ES-I3 (cell line): ENCODE results near the gene ZSCAN23.
A peak's percentile ranks its signal among the peaks of the same experiment; 100 is the strongest.
"Not testable (repeated sequence)": the region's sequence is repeated elsewhere in the genome, so short reads cannot be mapped to it uniquely, and the experiment has no call there.

Source experiments
- H3K36me3 ChIP-seq: 2 replicates; pipeline ENCODE4 v1.6.1; 2013; ENCODE audit warnings: mild to moderate bottlenecking, low read length, control low read depth, moderate library complexity; ENCODE audit not compliant: insufficient read depth
- H3K4me1 ChIP-seq: 2 replicates; pipeline ENCODE4 v1.6.1; 2013; ENCODE audit warnings: mild to moderate bottlenecking, control low read depth, low read length; ENCODE audit not compliant: insufficient read depth
- H3K9ac ChIP-seq: 2 replicates; pipeline ENCODE4 v1.6.1; 2013; ENCODE audit warnings: low read depth, mild to moderate bottlenecking, low read length, moderate library complexity
- H3K9me3 ChIP-seq: 2 replicates; pipeline ENCODE4 v1.6.1; 2013; ENCODE audit warnings: mild to moderate bottlenecking, low read length, moderate library complexity; ENCODE audit not compliant: control insufficient read depth, insufficient read depth

ZSCAN23 gene

GRCh38 chr6:28462401-28462800, 19.1 kb upstream of the ZSCAN23 start:
- Histone ChIP-seq H3K4me1 (no peaks in the 10 kb centered on the region), H3K9me3 (no peaks in the 10 kb centered on the region), H3K36me3 (no peaks in the 10 kb centered on the region), H3K9ac (no peak overlapping the region)

- no peaks in the 10 kb centered on the region for H3K4me1 ChIP-seq
- no peaks in the 10 kb centered on the region for H3K9me3 ChIP-seq
- no peak overlapping the region for H3K9ac ChIP-seq
- H3K36me3 ChIP-seq, result no peaks in the 10 kb centered on the region
Measured at GRCh38 chr6:28458568-28458967, 15.3 kb upstream of the ZSCAN23 start.

- Histone ChIP-seq H3K4me1 (no peaks in the 10 kb centered on the region), H3K9me3 (no peaks in the 10 kb centered on the region), H3K36me3 (no peaks in the 10 kb centered on the region), H3K9ac (no peak overlapping the region)
Measured at GRCh38 chr6:28449056-28449455, 5.8 kb upstream of the ZSCAN23 start.

GRCh38 chr6:28447512-28447906, 4.2 kb upstream of the ZSCAN23 start:
- H3K4me1 ChIP-seq, H3K36me3 ChIP-seq, H3K9me3 ChIP-seq: not testable (repeated sequence)
- H3K9ac ChIP-seq, result peak overlapping the region; percentile 87

GRCh38 chr6:28446818-28447511, 3.7 kb upstream of the ZSCAN23 start:
- Histone ChIP-seq H3K4me1 (no peaks in the 10 kb centered on the region; the same call in 1 of the 2 replicates), H3K36me3 (no peaks in the 10 kb centered on the region), H3K9me3 (no peaks in the 10 kb centered on the region), H3K9ac (peak overlapping the region; percentile 87)

GRCh38 chr6:28444759-28445158, 1.5 kb upstream of the ZSCAN23 start:
- not testable (repeated sequence) for H3K4me1 ChIP-seq, H3K9me3 ChIP-seq, H3K9ac ChIP-seq, H3K36me3 ChIP-seq

GRCh38 chr6:28442586-28442985, 705 bp downstream of the ZSCAN23 start:
- peak overlapping the region; percentile 79 for H3K9ac ChIP-seq

GRCh38 chr6:28436404-28436803, 6.9 kb downstream of the ZSCAN23 start:
- no peak overlapping the region for H3K9ac ChIP-seq
- no peaks in the 10 kb centered on the region for H3K4me1 ChIP-seq
- H3K9me3 ChIP-seq, result no peaks in the 10 kb centered on the region
- peaks cover 5% of the 10 kb centered on the region; the same call in 1 of the 2 replicates for H3K36me3 ChIP-seq

More at GRCh38 chr6:28442586-28442985, 705 bp downstream of the ZSCAN23 start:
- no peaks in the 10 kb centered on the region for H3K9me3 ChIP-seq
- H3K36me3 ChIP-seq, result peaks cover 2% of the 10 kb centered on the region; the same call in 1 of the 2 replicates
- H3K4me1 ChIP-seq, result no peaks in the 10 kb centered on the region; the same call in 1 of the 2 replicates

GRCh38 chr6:28433119-28433518, 10.2 kb downstream of the ZSCAN23 start:
- Histone ChIP-seq H3K9ac (no peak overlapping the region), H3K36me3 (peaks cover 3% of the 10 kb centered on the region; the same call in 1 of the 2 replicates), H3K4me1 (no peaks in the 10 kb centered on the region), H3K9me3 (no peaks in the 10 kb centered on the region)

GRCh38 chr6:28429781-28430180, 13.5 kb downstream of the ZSCAN23 start:
- Histone ChIP-seq H3K9me3 (peaks cover 2% of the 10 kb centered on the region; the same call in 1 of the 2 replicates), H3K4me1 (no peaks in the 10 kb centered on the region), H3K9ac (no peak overlapping the region), H3K36me3 (peaks cover 3% of the 10 kb centered on the region; the same call in 1 of the 2 replicates)

GRCh38 chr6:28425944-28426541, 17.2 kb downstream of the ZSCAN23 start:
- Histone ChIP-seq H3K4me1 (no peaks in the 10 kb centered on the region), H3K9me3 (peaks cover 2% of the 10 kb centered on the region; the same call in 1 of the 2 replicates), H3K36me3 (peaks cover 4% of the 10 kb centered on the region; the same call in 1 of the 2 replicates), H3K9ac (no peak overlapping the region)

- peaks cover 4% of the 10 kb centered on the region; the same call in 1 of the 2 replicates for H3K36me3 ChIP-seq
- peaks cover 2% of the 10 kb centered on the region; the same call in 1 of the 2 replicates for H3K9me3 ChIP-seq
- H3K4me1 ChIP-seq, result no peaks in the 10 kb centered on the region
- H3K9ac ChIP-seq, result no peak overlapping the region
Measured at GRCh38 chr6:28424163-28424562, 19.1 kb downstream of the ZSCAN23 start.

- H3K9me3 ChIP-seq, result peaks cover 2% of the 10 kb centered on the region; the same call in 1 of the 2 replicates
Measured at GRCh38 chr6:28423546-28423945, 19.7 kb downstream of the ZSCAN23 start.

GRCh38 chr6:28413681-28414080, 29.6 kb downstream of the ZSCAN23 start:
- Histone ChIP-seq H3K9me3 (no peaks in the 10 kb centered on the region), H3K4me1 (no peaks in the 10 kb centered on the region), H3K9ac (no peak overlapping the region), H3K36me3 (no peaks in the 10 kb centered on the region)

More at GRCh38 chr6:28423546-28423945, 19.7 kb downstream of the ZSCAN23 start:
- Histone ChIP-seq H3K4me1 (no peaks in the 10 kb centered on the region), H3K36me3 (peaks cover 4% of the 10 kb centered on the region; the same call in 1 of the 2 replicates), H3K9ac (no peak overlapping the region)

- no peak overlapping the region for H3K9ac ChIP-seq
- no peaks in the 10 kb centered on the region for H3K9me3 ChIP-seq
- no peaks in the 10 kb centered on the region for H3K4me1 ChIP-seq
- H3K36me3 ChIP-seq, result no peaks in the 10 kb centered on the region
Measured at GRCh38 chr6:28410767-28411166, 32.5 kb downstream of the ZSCAN23 start.
